T follicular helper cell (primary cell): ENCODE results near the gene MTHFSD.

Source experiments
- DNase-seq: peaks from one replicate; pipeline ENCODE4 v3.0.0-alpha.2; 2020; ENCODE audit warnings: low read depth

Gene MTHFSD

GRCh38 chr16:86502856-86503748 lies 51.9 kb downstream of the MTHFSD start:
- DNase-seq = no peak

GRCh38 chr16:86501989-86502855 lies 52.8 kb downstream of the MTHFSD start:
- DNase-seq = no peak

- DNase-seq = no peak
Observed at GRCh38 chr16:86500708-86501510, 54.1 kb downstream of the MTHFSD start.

- no peak for DNase-seq
Observed at GRCh38 chr16:86499889-86500707, 54.9 kb downstream of the MTHFSD start.

GRCh38 chr16:86499440-86499786 lies 55.6 kb downstream of the MTHFSD start:
- DNase-seq = no peak

- no peak for DNase-seq
Observed at GRCh38 chr16:86498671-86499439, 56.2 kb downstream of the MTHFSD start.

- DNase-seq = no peak
Observed at GRCh38 chr16:86498155-86498670, 56.8 kb downstream of the MTHFSD start.

- DNase-seq = no peak
Observed at GRCh38 chr16:86497551-86498021, 57.4 kb downstream of the MTHFSD start.

- no peak for DNase-seq
Observed at GRCh38 chr16:86496929-86497461, 58.0 kb downstream of the MTHFSD start.

GRCh38 chr16:86496262-86496928 lies 58.6 kb downstream of the MTHFSD start:
- no peak for DNase-seq

GRCh38 chr16:86495756-86496261 lies 59.2 kb downstream of the MTHFSD start:
- no peak for DNase-seq

GRCh38 chr16:86495357-86495701 lies 59.7 kb downstream of the MTHFSD start:
- DNase-seq = no peak

- DNase-seq = no peak
Observed at GRCh38 chr16:86494565-86495356, 60.3 kb downstream of the MTHFSD start.

- DNase-seq = no peak
Observed at GRCh38 chr16:86494039-86494564, 60.9 kb downstream of the MTHFSD start.

- DNase-seq = no peak
Observed at GRCh38 chr16:86492961-86493629, 61.9 kb downstream of the MTHFSD start.

GRCh38 chr16:86492267-86492960 lies 62.6 kb downstream of the MTHFSD start:
- no peak for DNase-seq

- no peak for DNase-seq
Observed at GRCh38 chr16:86491640-86492023, 63.4 kb downstream of the MTHFSD start.
